ENCODE data around the gene MOSMO.
"Not testable (repeated sequence)": the region's sequence is repeated elsewhere in the genome, so short reads cannot be mapped to it uniquely, and the experiment has no call there.

Gene MOSMO

GRCh38 chr16:22012241-22012640 lies 4.3 kb downstream of the MOSMO start:
- no peak overlapping the region for H3K27ac Mint-ChIP-seq
- H3K36me3 Mint-ChIP-seq (ENCODE audit: low read depth) = peaks cover 5% of the 10 kb centered on the region
- no peaks in the 10 kb centered on the region for H3K9me3 Mint-ChIP-seq
- H3K4me3 Mint-ChIP-seq = no peak overlapping the region
- no peaks in the 10 kb centered on the region for H3K27me3 Mint-ChIP-seq (ENCODE audit: low read depth)
- H3K4me1 Mint-ChIP-seq (ENCODE audit: low read depth) = peaks cover 29% of the 10 kb centered on the region

GRCh38 chr16:22013486-22013885 lies 5.6 kb downstream of the MOSMO start:
- H3K36me3 Mint-ChIP-seq (ENCODE audit: low read depth) = peaks cover 5% of the 10 kb centered on the region
- H3K27ac Mint-ChIP-seq = no peak overlapping the region
- peaks cover 27% of the 10 kb centered on the region for H3K4me1 Mint-ChIP-seq (ENCODE audit: low read depth)
- no peaks in the 10 kb centered on the region for H3K9me3 Mint-ChIP-seq
- H3K4me3 Mint-ChIP-seq = no peak overlapping the region
- H3K27me3 Mint-ChIP-seq (ENCODE audit: low read depth) = no peaks in the 10 kb centered on the region

- H3K4me1 Mint-ChIP-seq (ENCODE audit: low read depth) = peaks cover 32% of the 10 kb centered on the region
- peaks cover 5% of the 10 kb centered on the region for H3K36me3 Mint-ChIP-seq (ENCODE audit: low read depth)
- H3K4me3 Mint-ChIP-seq = no peak overlapping the region
- H3K27ac Mint-ChIP-seq = no peak overlapping the region
- no peaks in the 10 kb centered on the region for H3K9me3 Mint-ChIP-seq
- H3K27me3 Mint-ChIP-seq (ENCODE audit: low read depth) = no peaks in the 10 kb centered on the region
Observed at GRCh38 chr16:22014271-22014873, 6.5 kb downstream of the MOSMO start.

- Mint-ChIP-seq H3K4me3 (no peak overlapping the region), H3K36me3 (ENCODE audit: low read depth) (no peaks in the 10 kb centered on the region), H3K4me1 (ENCODE audit: low read depth) (peaks cover 23% of the 10 kb centered on the region), H3K9me3 (no peaks in the 10 kb centered on the region), H3K27ac (no peak overlapping the region), H3K27me3 (ENCODE audit: low read depth) (no peaks in the 10 kb centered on the region)
Observed at GRCh38 chr16:22016927-22017326, 9.0 kb downstream of the MOSMO start.

- Mint-ChIP-seq H3K4me3 (no peak overlapping the region), H3K4me1 (ENCODE audit: low read depth) (peaks cover 18% of the 10 kb centered on the region), H3K9me3 (no peaks in the 10 kb centered on the region), H3K27me3 (ENCODE audit: low read depth) (no peaks in the 10 kb centered on the region), H3K27ac (no peak overlapping the region), H3K36me3 (ENCODE audit: low read depth) (no peaks in the 10 kb centered on the region)
Observed at GRCh38 chr16:22018559-22018958, 10.6 kb downstream of the MOSMO start.

- Mint-ChIP-seq H3K9me3 (no peaks in the 10 kb centered on the region), H3K36me3 (ENCODE audit: low read depth) (no peaks in the 10 kb centered on the region), H3K4me3 (no peak overlapping the region), H3K27ac (no peak overlapping the region), H3K4me1 (ENCODE audit: low read depth) (peaks cover 11% of the 10 kb centered on the region), H3K27me3 (ENCODE audit: low read depth) (no peaks in the 10 kb centered on the region)
Observed at GRCh38 chr16:22022151-22022550, 14.2 kb downstream of the MOSMO start.

GRCh38 chr16:22023505-22023904 lies 15.6 kb downstream of the MOSMO start:
- Mint-ChIP-seq H3K36me3 (ENCODE audit: low read depth) (no peaks in the 10 kb centered on the region), H3K4me1 (ENCODE audit: low read depth) (peaks cover 12% of the 10 kb centered on the region), H3K4me3 (no peak overlapping the region), H3K27me3 (ENCODE audit: low read depth) (no peaks in the 10 kb centered on the region), H3K9me3 (no peaks in the 10 kb centered on the region), H3K27ac (no peak overlapping the region)

GRCh38 chr16:22024785-22025184 lies 16.9 kb downstream of the MOSMO start:
- not testable (repeated sequence) for H3K27me3 Mint-ChIP-seq (ENCODE audit: low read depth); H3K4me1 Mint-ChIP-seq (ENCODE audit: low read depth); H3K4me3 Mint-ChIP-seq; H3K36me3 Mint-ChIP-seq (ENCODE audit: low read depth); H3K27ac Mint-ChIP-seq; H3K9me3 Mint-ChIP-seq

GRCh38 chr16:22027633-22028032 lies 19.7 kb downstream of the MOSMO start:
- Mint-ChIP-seq H3K27me3 (ENCODE audit: low read depth) (no peaks in the 10 kb centered on the region), H3K4me3 (no peak overlapping the region), H3K9me3 (peaks cover 12% of the 10 kb centered on the region), H3K4me1 (ENCODE audit: low read depth) (peaks cover 18% of the 10 kb centered on the region), H3K27ac (no peak overlapping the region), H3K36me3 (ENCODE audit: low read depth) (peaks cover 18% of the 10 kb centered on the region)

- Mint-ChIP-seq H3K4me3 (no peak overlapping the region), H3K27ac (no peak overlapping the region), H3K9me3 (peaks cover 12% of the 10 kb centered on the region), H3K27me3 (ENCODE audit: low read depth) (no peaks in the 10 kb centered on the region), H3K4me1 (ENCODE audit: low read depth) (peaks cover 24% of the 10 kb centered on the region), H3K36me3 (ENCODE audit: low read depth) (peaks cover 23% of the 10 kb centered on the region)
Observed at GRCh38 chr16:22029632-22030031, 21.7 kb downstream of the MOSMO start.

GRCh38 chr16:22030087-22030812 lies 22.3 kb downstream of the MOSMO start:
- no peak overlapping the region for H3K4me3 Mint-ChIP-seq
- peaks cover 28% of the 10 kb centered on the region for H3K4me1 Mint-ChIP-seq (ENCODE audit: low read depth)
- H3K27me3 Mint-ChIP-seq (ENCODE audit: low read depth) = no peaks in the 10 kb centered on the region
- H3K9me3 Mint-ChIP-seq = peaks cover 12% of the 10 kb centered on the region
- H3K27ac Mint-ChIP-seq = no peak overlapping the region
- peaks cover 23% of the 10 kb centered on the region for H3K36me3 Mint-ChIP-seq (ENCODE audit: low read depth)

GRCh38 chr16:22031483-22032083 lies 23.7 kb downstream of the MOSMO start:
- Mint-ChIP-seq H3K9me3 (peaks cover 12% of the 10 kb centered on the region), H3K4me3 (no peak overlapping the region), H3K27ac (no peak overlapping the region), H3K4me1 (ENCODE audit: low read depth) (peaks cover 32% of the 10 kb centered on the region), H3K27me3 (ENCODE audit: low read depth) (no peaks in the 10 kb centered on the region), H3K36me3 (ENCODE audit: low read depth) (peaks cover 23% of the 10 kb centered on the region)

- peak overlapping the region; percentile 37 for H3K27ac Mint-ChIP-seq
- H3K4me3 Mint-ChIP-seq = peak overlapping the region; percentile 16
- peaks cover 12% of the 10 kb centered on the region for H3K9me3 Mint-ChIP-seq
- H3K4me1 Mint-ChIP-seq (ENCODE audit: low read depth) = peaks cover 36% of the 10 kb centered on the region
- H3K36me3 Mint-ChIP-seq (ENCODE audit: low read depth) = peaks cover 23% of the 10 kb centered on the region
- H3K27me3 Mint-ChIP-seq (ENCODE audit: low read depth) = no peaks in the 10 kb centered on the region
Observed at GRCh38 chr16:22034503-22034902, 26.6 kb downstream of the MOSMO start.

GRCh38 chr16:22035153-22035552 lies 27.2 kb downstream of the MOSMO start:
- Mint-ChIP-seq H3K4me3 (no peak overlapping the region), H3K4me1 (ENCODE audit: low read depth) (peaks cover 32% of the 10 kb centered on the region), H3K27me3 (ENCODE audit: low read depth) (no peaks in the 10 kb centered on the region), H3K27ac (peak overlapping the region; percentile 47), H3K36me3 (ENCODE audit: low read depth) (peaks cover 20% of the 10 kb centered on the region), H3K9me3 (peaks cover 12% of the 10 kb centered on the region)

GRCh38 chr16:22043882-22044281 lies 36.0 kb downstream of the MOSMO start:
- not testable (repeated sequence) for H3K27ac Mint-ChIP-seq; H3K27me3 Mint-ChIP-seq (ENCODE audit: low read depth); H3K9me3 Mint-ChIP-seq; H3K36me3 Mint-ChIP-seq (ENCODE audit: low read depth); H3K4me1 Mint-ChIP-seq (ENCODE audit: low read depth); H3K4me3 Mint-ChIP-seq
